Muscle layer of colon (tissue), 2 donors: ENCODE measurements around the gene OAS2.

ENCODE experiments used
- H3K27ac ChIP-seq: one replicate; pipeline ENCODE4 v1.7.0; 2013; ENCODE audit warnings: low read depth, mild to moderate bottlenecking, low read length, moderate library complexity
- H3K27me3 ChIP-seq, 2 donors: one replicate each; pipeline ENCODE4 v1.7.0; 2013; ENCODE audit warnings: low read length in 2 of 2, mild to moderate bottlenecking in 2 of 2; ENCODE audit not compliant: insufficient read depth in 2 of 2, control insufficient read depth in 1 of 2
- H3K36me3 ChIP-seq: one replicate; pipeline ENCODE4 v1.7.0; 2013; ENCODE audit warnings: mild to moderate bottlenecking, low read length; ENCODE audit not compliant: insufficient read depth
- H3K4me1 ChIP-seq: one replicate; pipeline ENCODE4 v1.7.0; 2013; ENCODE audit warnings: mild to moderate bottlenecking, low read length; ENCODE audit not compliant: insufficient read depth
- H3K4me3 ChIP-seq, 2 donors: one replicate each; pipeline ENCODE4 v1.7.0; 2013; ENCODE audit warnings: low read length in 2 of 2, low read depth in 1 of 2, mild to moderate bottlenecking in 1 of 2, moderate library complexity in 1 of 2
- H3K9ac ChIP-seq: one replicate; pipeline ENCODE4 v1.7.0; 2013; ENCODE audit warnings: low read length
- H3K9me3 ChIP-seq: one replicate; pipeline ENCODE4 v1.7.0; 2013; ENCODE audit warnings: mild to moderate bottlenecking, low read length
- donor health status: abdominal sarcoma.
- donor health status: Adenocarcinoma of cecum.

OAS2 gene

DNA sequence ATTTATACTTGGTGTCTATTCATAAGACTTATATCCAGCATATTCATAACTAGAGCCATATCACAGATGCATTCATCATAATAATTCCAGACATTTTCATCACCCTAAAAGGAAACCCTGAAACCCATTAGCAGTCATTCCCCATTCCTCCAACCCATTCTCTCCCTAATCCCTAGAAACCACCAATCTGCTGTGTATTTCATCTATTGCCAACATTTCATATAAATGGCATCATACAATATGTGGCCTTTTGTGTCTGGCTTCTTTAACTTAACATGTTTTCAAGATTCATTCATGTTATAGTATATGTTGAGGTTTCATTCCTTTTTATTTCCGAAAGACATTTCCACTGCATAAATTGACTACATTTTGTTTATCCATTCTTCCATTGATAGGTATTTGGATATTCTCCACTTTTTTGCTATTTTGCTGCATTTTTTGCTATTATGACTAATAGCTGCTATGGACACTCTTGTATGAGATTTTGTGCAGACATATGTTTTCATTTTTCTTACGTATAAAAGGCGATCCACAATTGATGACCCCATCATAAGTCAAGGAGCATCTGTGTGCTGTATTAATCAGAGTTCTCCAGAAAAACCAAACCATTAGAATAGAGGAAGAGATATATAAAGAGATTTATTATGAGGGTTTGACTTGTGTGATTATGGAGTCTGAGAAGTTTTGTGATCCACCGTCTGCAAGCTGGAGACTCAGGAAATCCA is 5.1 kb upstream of the OAS2 start:
- no peak overlapping the region for H3K9ac ChIP-seq
- no peak overlapping the region for H3K27ac ChIP-seq
- no peaks in the 10 kb centered on the region for H3K27me3 ChIP-seq
- peaks cover 6% of the 10 kb centered on the region for H3K4me1 ChIP-seq
- no peak overlapping the region for H3K4me3 ChIP-seq
- no peaks in the 10 kb centered on the region for H3K36me3 ChIP-seq
- no peaks in the 10 kb centered on the region for H3K9me3 ChIP-seq

DNA sequence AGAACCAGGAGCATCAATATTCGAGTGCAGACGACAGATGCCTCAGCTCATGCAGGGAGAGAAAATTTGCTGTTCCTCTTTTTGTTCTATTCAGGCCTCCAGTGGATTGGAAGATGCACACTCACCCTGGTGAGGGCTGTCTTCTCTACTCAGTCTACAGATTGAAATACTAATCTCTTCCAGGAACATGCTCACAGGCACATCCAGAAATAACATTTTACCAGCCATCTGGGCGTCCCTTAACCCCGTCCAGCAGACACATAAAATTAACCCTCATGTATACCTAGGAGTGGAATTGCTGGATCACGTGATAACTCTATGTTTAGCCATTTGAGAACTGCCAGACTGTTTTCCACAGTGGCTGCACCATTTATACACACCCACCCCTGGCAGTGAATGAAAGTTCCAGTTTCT is 4.5 kb upstream of the OAS2 start:
- Histone ChIP-seq H3K4me3 (no peak overlapping the region), H3K36me3 (no peaks in the 10 kb centered on the region), H3K4me1 (peaks cover 6% of the 10 kb centered on the region), H3K9ac (no peak overlapping the region), H3K27ac (no peak overlapping the region), H3K9me3 (no peaks in the 10 kb centered on the region), H3K27me3 (no peaks in the 10 kb centered on the region)

DNA sequence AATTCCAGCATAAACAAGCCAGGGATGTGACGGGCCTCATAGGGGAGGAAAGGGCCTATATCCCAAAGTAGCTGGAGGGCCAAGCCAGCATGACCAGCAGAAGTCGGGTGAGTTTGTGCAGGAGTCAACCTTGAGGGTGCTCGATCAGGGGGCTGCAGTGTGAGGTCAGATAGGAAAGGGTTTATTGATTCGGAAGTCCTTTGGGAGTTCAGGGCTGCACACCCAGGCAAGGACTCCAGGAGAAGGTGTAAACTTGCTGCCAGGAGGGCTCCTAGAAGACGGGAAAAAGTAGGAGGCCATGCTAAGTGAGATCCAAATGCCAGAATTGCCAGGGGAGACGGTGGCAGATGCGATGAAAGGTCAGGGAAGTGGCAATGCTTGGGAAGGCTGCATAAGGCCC is 3.4 kb upstream of the OAS2 start:
- H3K9ac ChIP-seq: no peak overlapping the region
- no peaks in the 10 kb centered on the region for H3K9me3 ChIP-seq
- no peaks in the 10 kb centered on the region for H3K27me3 ChIP-seq
- H3K27ac ChIP-seq: no peak overlapping the region
- no peak overlapping the region for H3K4me3 ChIP-seq
- peaks cover 6% of the 10 kb centered on the region for H3K4me1 ChIP-seq
- H3K36me3 ChIP-seq: no peaks in the 10 kb centered on the region

DNA sequence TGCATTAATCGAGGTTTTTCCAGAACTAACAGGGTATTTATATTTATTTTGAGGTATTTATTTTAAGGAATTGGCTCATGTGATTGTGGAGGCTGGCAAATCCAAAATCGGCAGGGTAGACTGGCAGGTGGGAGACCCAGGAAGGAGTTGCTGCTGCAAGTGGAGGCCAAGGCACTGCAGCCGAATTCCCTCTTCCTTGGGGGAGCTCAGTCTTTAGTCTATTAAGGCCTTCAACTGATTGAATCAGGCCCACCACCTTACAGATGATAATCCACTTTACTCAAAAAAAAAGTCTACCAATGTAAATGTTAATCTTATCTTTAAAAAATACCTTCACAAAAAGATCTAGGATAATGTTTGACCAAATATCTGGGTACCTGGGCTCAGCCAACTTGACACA is 1.2 kb upstream of the OAS2 start:
- Histone ChIP-seq H3K4me3 (no peak overlapping the region), H3K27ac (no peak overlapping the region), H3K4me1 (peaks cover 6% of the 10 kb centered on the region)

DNA sequence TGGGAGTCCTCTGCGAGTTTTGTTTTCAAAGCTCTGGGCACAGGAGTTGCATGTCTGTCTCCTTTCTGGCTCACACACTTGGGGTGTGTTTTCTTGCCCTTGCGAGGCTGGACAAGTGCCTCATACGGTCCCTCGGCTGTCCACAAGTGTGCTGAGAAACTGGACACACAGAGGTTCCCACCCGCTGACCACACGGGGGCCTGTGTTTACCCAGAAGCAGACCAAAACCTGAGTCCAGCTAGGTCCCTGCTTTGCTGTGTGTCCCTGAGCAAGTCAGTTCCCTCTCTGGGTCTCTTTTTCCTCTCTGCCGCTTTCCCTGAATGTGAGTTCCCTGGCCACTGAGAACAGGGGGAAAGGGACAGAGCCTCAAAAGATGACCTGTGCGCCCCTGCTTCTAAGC is 678 bp upstream of the OAS2 start:
- Histone ChIP-seq H3K4me3 (peak overlapping the region in 1 of 2 donors; percentile 32), H3K4me1 (peaks cover 6% of the 10 kb centered on the region), H3K27ac (no peak overlapping the region), H3K27me3 (no peaks in the 10 kb centered on the region), H3K9me3 (no peaks in the 10 kb centered on the region), H3K36me3 (no peaks in the 10 kb centered on the region), H3K9ac (no peak overlapping the region)

More for the DNA sequence above, 1.2 kb upstream of the OAS2 start:
- Histone ChIP-seq H3K9ac (no peak overlapping the region), H3K36me3 (no peaks in the 10 kb centered on the region), H3K9me3 (no peaks in the 10 kb centered on the region), H3K27me3 (no peaks in the 10 kb centered on the region)

DNA sequence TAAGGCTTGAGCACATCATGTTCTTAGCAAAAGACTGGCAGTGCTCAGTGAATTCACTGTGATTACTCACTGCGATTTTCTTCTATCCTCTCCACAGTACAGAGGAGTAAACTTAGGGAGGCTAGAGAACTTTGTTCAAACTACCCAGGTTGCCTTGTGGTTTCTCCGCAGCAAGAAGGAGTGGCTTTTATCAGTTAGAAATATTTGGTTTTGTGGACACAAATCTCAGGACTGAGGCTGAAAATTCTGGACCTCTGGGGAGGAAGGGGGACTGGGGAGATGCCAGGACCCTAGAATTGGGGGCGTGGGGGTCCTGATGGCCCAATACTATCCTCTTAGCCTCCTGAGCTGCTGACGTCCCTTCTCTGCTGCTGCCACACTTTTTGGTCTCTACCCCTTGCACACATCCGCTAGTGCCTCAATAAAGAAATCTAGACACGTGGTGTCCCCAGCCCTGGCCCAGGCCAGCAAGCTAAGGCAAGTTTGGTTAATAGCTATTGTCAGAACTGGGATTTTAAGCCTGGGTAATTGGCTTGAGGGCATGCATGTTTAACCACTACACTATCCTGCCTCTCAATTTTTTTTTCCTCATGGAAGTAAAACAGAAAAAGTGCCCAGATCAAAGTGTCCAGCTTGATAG is 842 bp downstream of the OAS2 start:
- Histone ChIP-seq H3K9me3 (no peaks in the 10 kb centered on the region), H3K4me1 (peaks cover 6% of the 10 kb centered on the region), H3K4me3 (peak overlapping the region in 1 of 2 donors; percentile 32), H3K36me3 (no peaks in the 10 kb centered on the region), H3K9ac (peak overlapping the region; percentile 0), H3K27ac (no peak overlapping the region), H3K27me3 (no peaks in the 10 kb centered on the region)

DNA sequence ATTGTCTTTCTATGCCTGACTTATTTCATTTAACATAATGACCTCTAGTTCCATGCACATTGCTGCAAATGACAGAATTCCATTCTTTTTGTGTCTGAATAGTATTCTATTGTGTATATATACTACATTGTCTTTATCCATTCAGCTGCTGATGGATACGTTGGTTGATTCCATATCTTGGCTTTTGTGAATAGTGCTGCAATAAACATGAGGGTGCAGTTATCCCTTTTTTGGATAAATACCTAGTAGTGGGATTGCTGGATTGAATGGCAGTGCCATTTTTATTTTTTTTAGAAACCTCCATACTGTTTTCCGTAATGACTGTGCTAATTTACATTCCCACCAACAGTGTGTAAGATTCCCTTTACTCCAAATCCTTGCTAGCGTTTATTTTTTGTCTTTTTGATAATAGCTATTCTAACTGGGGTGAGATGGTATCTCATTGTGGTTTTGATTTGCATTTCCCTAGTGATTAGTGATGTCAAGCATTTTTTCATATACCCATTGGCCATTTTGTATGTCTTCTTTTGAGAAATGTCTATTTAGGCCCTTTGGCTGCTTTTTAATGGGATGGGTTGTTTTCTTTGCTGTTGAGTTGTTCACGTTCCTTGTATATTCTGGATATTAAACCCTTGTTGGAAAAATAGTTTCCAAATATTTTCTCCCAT is 2.3 kb downstream of the OAS2 start:
- Histone ChIP-seq H3K27ac (no peak overlapping the region), H3K36me3 (no peaks in the 10 kb centered on the region), H3K27me3 (no peaks in the 10 kb centered on the region), H3K9ac (no peak overlapping the region), H3K9me3 (no peaks in the 10 kb centered on the region), H3K4me3 (no peak overlapping the region), H3K4me1 (peaks cover 6% of the 10 kb centered on the region)

DNA sequence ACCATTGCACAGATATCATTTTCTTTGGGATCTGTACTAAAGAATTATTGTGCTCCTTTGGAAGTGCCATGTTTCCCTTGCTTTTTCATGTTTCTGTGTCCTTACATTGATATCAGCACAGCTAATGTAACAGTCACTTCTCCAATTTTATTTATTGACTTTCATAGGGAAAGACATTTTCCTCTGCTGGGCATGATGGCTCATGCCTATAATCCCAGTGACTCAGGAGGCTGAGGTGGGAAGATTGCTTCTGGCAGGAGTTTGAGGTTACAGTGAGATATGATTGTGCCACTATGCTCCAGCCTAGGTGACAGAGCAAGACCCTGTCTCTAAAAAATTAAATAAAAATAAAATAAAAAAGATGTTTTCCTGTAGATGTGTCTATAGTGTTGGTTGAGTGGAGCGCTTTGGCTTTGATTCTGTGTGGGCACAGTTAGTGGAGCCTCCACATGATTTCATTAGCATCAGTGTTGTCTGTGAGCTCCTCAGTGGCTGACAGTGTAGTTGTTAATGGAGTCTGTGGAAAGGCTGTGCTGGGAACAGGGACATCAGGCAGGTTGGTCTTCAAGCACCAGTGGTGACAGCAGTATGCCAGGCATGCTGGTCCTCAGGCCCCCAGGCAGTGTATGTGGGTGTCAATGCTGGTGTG is 7.4 kb downstream of the OAS2 start:
- H3K27me3 ChIP-seq: no peaks in the 10 kb centered on the region
- H3K36me3 ChIP-seq: no peaks in the 10 kb centered on the region
- H3K9me3 ChIP-seq: no peaks in the 10 kb centered on the region
- no peak overlapping the region for H3K27ac ChIP-seq
- H3K9ac ChIP-seq: no peak overlapping the region
- H3K4me1 ChIP-seq: no peaks in the 10 kb centered on the region
- H3K4me3 ChIP-seq: no peak overlapping the region

DNA sequence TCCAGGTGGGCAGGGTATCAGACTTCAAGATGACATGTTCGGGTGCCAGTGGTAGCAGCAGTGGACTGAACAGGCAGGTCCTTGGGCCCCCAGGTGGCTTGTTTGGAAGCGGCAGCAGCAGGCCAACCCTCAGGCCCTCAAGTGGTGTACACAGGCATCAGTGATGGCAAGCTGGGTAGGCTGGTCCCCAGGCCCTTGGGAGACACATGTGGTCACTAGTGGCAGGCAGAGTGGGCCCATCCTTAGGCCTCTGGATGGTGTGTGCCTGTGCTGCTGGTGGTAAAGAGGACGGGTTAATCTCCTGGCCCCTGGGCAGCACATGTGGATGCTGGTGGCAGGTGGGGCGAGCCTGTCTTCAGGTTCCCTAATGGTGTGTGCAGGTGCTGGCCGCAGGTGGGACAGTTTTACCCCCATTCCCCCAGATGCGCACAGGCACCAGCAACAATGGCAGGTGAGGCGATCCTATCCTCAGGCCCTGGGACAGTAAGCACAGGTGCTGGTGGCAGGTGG is 8.0 kb downstream of the OAS2 start:
- Histone ChIP-seq H3K4me1 (no peaks in the 10 kb centered on the region), H3K4me3 (no peak overlapping the region), H3K27me3 (no peaks in the 10 kb centered on the region), H3K36me3 (no peaks in the 10 kb centered on the region), H3K9me3 (no peaks in the 10 kb centered on the region), H3K9ac (no peak overlapping the region), H3K27ac (no peak overlapping the region)

DNA sequence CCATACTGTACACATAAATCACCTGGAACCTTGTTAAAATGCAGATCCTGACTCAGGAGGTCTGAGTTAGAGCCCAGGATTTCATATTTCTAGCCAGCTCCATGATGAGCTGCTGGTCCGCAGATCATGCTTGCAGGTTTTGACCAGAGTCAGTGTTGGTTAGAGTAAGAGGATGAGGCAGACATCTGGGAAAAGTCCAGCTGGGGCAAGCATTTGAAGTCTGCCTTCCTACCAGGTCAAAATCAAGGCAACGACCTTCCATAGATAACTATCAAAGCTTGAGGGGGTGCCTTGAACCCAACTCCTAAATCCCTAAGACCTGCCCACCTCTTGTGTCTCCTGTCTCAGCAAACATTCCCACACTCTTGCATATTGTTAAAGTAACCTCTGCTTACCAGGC is 9.2 kb downstream of the OAS2 start:
- no peaks in the 10 kb centered on the region for H3K36me3 ChIP-seq
- no peaks in the 10 kb centered on the region for H3K4me1 ChIP-seq
- no peak overlapping the region for H3K27ac ChIP-seq
- no peaks in the 10 kb centered on the region for H3K9me3 ChIP-seq
- H3K27me3 ChIP-seq: no peaks in the 10 kb centered on the region
- no peak overlapping the region for H3K4me3 ChIP-seq
- no peak overlapping the region for H3K9ac ChIP-seq

DNA sequence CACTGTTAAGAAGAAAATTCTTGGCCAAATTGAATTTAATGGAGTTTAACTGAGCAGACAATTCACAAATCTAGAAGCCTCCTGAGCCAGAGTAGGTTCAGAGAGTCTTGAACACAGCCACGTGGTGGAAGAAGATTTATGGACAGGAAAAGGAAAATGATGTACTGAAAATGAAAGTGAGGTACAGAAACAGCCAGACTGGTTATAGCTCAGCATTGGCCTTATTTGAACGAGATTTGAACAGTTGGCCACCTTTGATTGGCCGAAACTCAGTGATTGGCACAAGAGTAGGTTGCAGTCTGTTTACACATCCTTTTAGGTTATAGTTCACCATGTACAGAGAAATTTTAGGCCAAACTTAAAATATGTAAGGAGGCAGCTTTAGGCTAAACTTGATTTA is 9.9 kb downstream of the OAS2 start:
- no peak overlapping the region for H3K4me3 ChIP-seq
- no peak overlapping the region for H3K9ac ChIP-seq
- H3K36me3 ChIP-seq: no peaks in the 10 kb centered on the region
- no peaks in the 10 kb centered on the region for H3K4me1 ChIP-seq
- no peak overlapping the region for H3K27ac ChIP-seq
- H3K9me3 ChIP-seq: no peaks in the 10 kb centered on the region
- no peaks in the 10 kb centered on the region for H3K27me3 ChIP-seq
